ENCODE data around the gene ARL5C.

GRCh38 chr17:39191750-39192510, 26.0 kb upstream of the ARL5C start:
- TF ChIP-seq EZH2 (IDR thresholded peaks at IDR 0.05; ENCODE audit: insufficient read depth, low read length) (no peak), CTCF (IDR thresholded peaks at IDR 0.05; ENCODE audit: insufficient read depth, low read depth, low read length) (no peak)
